22Rv1 (cell line): Measurements from ENCODE around the gene DDAH1.

ENCODE experiments used
- CTCF ChIP-seq: fragments of 450-650 bp; IDR thresholded peaks from 2 replicates; pipeline ENCODE4 v1.5.1; 2017; ENCODE audit warnings: mild to moderate bottlenecking
- ZFX ChIP-seq: fragments of 450-650 bp; IDR thresholded peaks from 2 replicates; pipeline ENCODE4 v1.6.1; 2017; ENCODE audit warnings: antibody characterized with exemption, borderline replicate concordance

DNA sequence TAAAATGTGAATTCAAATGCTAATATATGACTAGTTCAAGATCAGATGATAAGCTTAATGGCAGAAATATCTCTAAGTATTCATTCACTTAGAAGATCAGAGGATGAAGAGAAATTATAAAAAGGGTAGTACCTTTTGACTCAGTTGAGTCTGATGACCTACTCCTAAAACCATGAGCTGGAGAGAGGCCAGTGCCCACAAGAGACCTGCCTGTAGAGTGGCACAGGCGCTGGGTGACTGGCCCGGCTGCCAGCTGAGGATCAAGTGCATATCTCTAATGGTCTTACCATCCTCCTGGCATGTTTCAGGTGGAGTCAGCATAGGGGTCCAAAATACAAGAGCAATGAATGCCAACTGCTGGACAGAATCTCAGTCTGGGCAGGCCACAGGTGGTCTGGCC is 14.1 kb downstream of the DDAH1 start:
- no peak for TF ChIP-seq CTCF
- TF ChIP-seq ZFX, result no peak
